ENCODE data around the gene RTCA.

The RTCA gene

DNA sequence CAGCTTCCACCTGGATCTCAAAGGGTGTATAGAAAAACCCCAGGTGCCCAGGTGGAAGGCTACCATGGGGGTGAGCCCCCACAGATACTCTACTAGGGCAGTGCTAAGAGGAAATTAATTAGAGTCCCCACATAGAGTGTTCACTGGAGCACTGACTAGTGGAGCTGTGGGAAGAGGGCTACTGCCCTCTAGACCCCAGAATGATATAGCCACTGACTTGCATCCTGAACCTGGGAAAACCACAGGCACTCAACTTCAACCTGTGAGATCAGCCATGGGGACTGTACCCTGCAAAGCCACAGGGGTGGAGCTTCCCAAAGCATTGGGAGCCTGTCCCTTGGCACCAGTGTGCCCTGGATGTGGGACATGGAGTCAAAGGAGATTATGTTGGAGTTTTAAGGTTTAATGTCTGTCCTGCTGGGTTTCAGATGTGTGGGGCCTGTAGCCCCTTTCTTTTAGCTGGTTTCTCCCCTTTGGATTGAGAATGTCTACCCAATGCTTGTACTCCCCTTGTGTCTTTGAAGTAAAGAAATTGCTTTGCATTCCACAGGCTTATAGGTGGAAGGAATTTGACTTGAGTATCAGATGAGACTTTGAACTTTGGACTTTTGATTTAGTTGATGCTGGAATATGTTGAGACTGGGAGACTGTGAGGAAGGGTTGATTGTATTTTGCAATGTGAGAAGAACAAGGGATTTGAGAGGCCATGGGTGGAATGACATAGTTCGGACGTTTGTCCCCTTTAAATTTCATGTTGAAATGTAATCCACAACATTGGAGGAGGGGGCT lies 54.5 kb downstream of the RTCA start:
- TF ChIP-seq, protein P1, sequence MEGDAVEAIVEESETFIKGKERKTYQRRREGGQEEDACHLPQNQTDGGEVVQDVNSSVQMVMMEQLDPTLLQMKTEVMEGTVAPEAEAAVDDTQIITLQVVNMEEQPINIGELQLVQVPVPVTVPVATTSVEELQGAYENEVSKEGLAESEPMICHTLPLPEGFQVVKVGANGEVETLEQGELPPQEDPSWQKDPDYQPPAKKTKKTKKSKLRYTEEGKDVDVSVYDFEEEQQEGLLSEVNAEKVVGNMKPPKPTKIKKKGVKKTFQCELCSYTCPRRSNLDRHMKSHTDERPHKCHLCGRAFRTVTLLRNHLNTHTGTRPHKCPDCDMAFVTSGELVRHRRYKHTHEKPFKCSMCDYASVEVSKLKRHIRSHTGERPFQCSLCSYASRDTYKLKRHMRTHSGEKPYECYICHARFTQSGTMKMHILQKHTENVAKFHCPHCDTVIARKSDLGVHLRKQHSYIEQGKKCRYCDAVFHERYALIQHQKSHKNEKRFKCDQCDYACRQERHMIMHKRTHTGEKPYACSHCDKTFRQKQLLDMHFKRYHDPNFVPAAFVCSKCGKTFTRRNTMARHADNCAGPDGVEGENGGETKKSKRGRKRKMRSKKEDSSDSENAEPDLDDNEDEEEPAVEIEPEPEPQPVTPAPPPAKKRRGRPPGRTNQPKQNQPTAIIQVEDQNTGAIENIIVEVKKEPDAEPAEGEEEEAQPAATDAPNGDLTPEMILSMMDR (IDR thresholded peaks at IDR 0.05), result no peak

- TF ChIP-seq, protein P1 (IDR thresholded peaks at IDR 0.05), result no peak
Observed at GRCh38 chr1:100321100-100321493, 55.1 kb downstream of the RTCA start.

GRCh38 chr1:100321506-100321905 lies 55.5 kb downstream of the RTCA start:
- TF ChIP-seq, protein P1 (IDR thresholded peaks at IDR 0.05), result no peak

DNA sequence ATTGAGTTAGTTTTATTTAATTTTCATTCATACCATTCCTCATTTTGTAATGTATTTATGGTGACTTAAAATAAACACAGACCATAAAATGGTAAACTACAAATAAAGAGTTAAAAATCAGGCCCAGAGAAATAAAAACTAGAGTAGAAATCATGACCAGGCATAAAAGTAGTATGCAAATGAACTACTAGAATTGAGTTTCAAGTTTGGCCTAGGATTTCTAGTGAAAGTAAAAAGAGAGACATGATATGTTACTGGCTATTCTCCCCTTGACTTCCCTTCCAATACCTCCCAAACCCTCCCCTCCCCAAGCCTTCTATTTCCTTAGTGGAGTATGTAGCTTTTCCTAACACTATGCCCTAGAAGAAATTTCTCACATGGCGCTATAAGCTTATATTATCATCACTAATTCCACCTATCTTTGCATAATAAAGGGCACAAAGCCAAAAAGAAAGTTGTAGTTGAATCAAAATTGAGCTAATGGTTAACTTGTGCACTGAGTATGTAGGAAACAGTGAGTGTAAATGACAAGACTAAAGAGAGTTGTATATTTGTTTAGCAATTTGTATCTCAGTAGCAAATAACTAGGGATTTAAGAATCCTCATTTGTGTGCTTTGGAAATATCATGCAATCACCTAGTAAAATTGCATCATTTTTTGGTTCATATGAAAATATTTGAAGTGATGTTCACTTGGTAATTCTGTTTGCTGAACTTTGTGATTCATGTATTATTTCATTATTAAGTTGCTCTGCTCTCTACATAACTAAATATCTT lies 56.6 kb downstream of the RTCA start:
- TF ChIP-seq, protein P1 (IDR thresholded peaks at IDR 0.05), result no peak

GRCh38 chr1:100323419-100324106 lies 57.5 kb downstream of the RTCA start:
- TF ChIP-seq, protein P1 (IDR thresholded peaks at IDR 0.05), result no peak

GRCh38 chr1:100325415-100326324 lies 59.7 kb downstream of the RTCA start:
- TF ChIP-seq, protein P1 (IDR thresholded peaks at IDR 0.05), result no peak

DNA sequence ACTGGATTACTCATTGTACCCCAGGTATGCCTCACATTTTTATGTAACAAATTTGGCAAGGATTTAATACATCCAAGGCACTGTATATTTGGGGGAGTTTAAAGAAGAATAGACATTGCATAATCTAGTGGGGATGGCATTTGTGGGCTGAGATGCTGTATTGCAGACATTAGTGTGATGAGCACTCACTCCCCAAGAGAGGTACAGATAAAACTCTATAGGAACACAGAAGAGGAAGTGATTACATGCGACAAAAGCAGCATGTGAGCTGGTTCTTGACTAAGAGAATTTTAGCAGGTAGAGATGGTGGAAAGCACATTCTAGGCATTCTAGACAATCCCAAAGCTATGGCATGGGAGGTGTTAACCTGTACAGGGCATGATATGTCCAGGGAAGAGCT lies 62.1 kb downstream of the RTCA start:
- TF ChIP-seq, protein P1 (IDR thresholded peaks at IDR 0.05), result no peak

Data from LNCAP (cell line).